Osteocyte (in vitro differentiated cells): ENCODE measurements around the gene CASP8. TPM values are rescaled to one million over a fixed set of nuclear protein-coding genes. Genes with fewer than 3 reads are reported as not detected.

Source experiments
- DNase-seq: peaks from one replicate; pipeline ENCODE4 v3.0.0; 2021; ENCODE audit warnings: mixed read lengths; ENCODE audit not compliant: unreplicated experiment; ENCODE audit errors: extremely low spot score
- H3K27ac Mint-ChIP-seq: one replicate; pipeline ENCODE4 v1.8.0; 2021; ENCODE audit warnings: mild to moderate bottlenecking, mixed read lengths; ENCODE audit not compliant: unreplicated experiment
- H3K27me3 Mint-ChIP-seq: one replicate; pipeline ENCODE4 v1.8.0; 2021; ENCODE audit warnings: mixed read lengths; ENCODE audit not compliant: unreplicated experiment
- H3K36me3 Mint-ChIP-seq: one replicate; pipeline ENCODE4 v1.8.0; 2021; ENCODE audit warnings: mixed read lengths; ENCODE audit not compliant: unreplicated experiment
- H3K4me1 Mint-ChIP-seq: one replicate; pipeline ENCODE4 v1.8.0; 2021; ENCODE audit warnings: mixed read lengths; ENCODE audit not compliant: unreplicated experiment
- H3K4me3 Mint-ChIP-seq: one replicate; pipeline ENCODE4 v1.8.0; 2021; ENCODE audit warnings: mild to moderate bottlenecking, moderate library complexity, mixed read lengths; ENCODE audit not compliant: unreplicated experiment
- H3K9me3 Mint-ChIP-seq: one replicate; pipeline ENCODE4 v1.8.0; 2021; ENCODE audit warnings: mixed read lengths; ENCODE audit not compliant: unreplicated experiment
- CTCF ChIP-seq: fragments of 200-600 bp; sonication (generic); IDR thresholded peaks from 2 replicates; pipeline ENCODE4 v1.5.0; 2021; ENCODE audit warnings: antibody characterized with exemption, mild to moderate bottlenecking, moderate library complexity
- total RNA-seq: library from RNA; stranded (reverse); gene quantifications from 2 replicates; pipeline ENCODE4 v1.2.1, GENCODE V29; 2021

CASP8 gene
- total RNA-seq, 1 donor from 2014 or later = 11.4 TPM

GRCh38 chr2:201220102-201220570, 40.2 kb upstream of the CASP8 start:
- Mint-ChIP-seq H3K27ac (no peak overlapping the region), H3K4me3 (no peak overlapping the region), H3K27me3 (peaks cover 7% of the 10 kb centered on the region), H3K9me3 (no peaks in the 10 kb centered on the region), H3K36me3 (no peaks in the 10 kb centered on the region), H3K4me1 (no peaks in the 10 kb centered on the region)
- no peak for TF ChIP-seq CTCF
- no peak for DNase-seq

- no peaks in the 10 kb centered on the region for H3K4me1 Mint-ChIP-seq
These were observed 37.0 kb upstream of the CASP8 start for GRCh38 chr2:201223089-201224073.

GRCh38 chr2:201228271-201228911, 31.9 kb upstream of the CASP8 start:
- peaks cover 12% of the 10 kb centered on the region for H3K27me3 Mint-ChIP-seq
- no peaks in the 10 kb centered on the region for H3K36me3 Mint-ChIP-seq
- H3K9me3 Mint-ChIP-seq = no peaks in the 10 kb centered on the region
- H3K4me3 Mint-ChIP-seq = no peak overlapping the region
- H3K27ac Mint-ChIP-seq = no peak overlapping the region
- no peak for TF ChIP-seq CTCF
- peaks cover 13% of the 10 kb centered on the region for H3K4me1 Mint-ChIP-seq
- DNase-seq = no peak

More at GRCh38 chr2:201223089-201224073, 37.0 kb upstream of the CASP8 start:
- DNase-seq = no peak
- H3K27me3 Mint-ChIP-seq = peaks cover 14% of the 10 kb centered on the region
- H3K9me3 Mint-ChIP-seq = no peaks in the 10 kb centered on the region
- TF ChIP-seq CTCF = no peak
- no peak overlapping the region for H3K4me3 Mint-ChIP-seq
- no peak overlapping the region for H3K27ac Mint-ChIP-seq
- H3K36me3 Mint-ChIP-seq = no peaks in the 10 kb centered on the region

- no peak for DNase-seq
- Mint-ChIP-seq H3K27ac (no peak overlapping the region), H3K4me1 (peaks cover 14% of the 10 kb centered on the region), H3K9me3 (no peaks in the 10 kb centered on the region), H3K27me3 (peaks cover 11% of the 10 kb centered on the region), H3K4me3 (no peak overlapping the region), H3K36me3 (no peaks in the 10 kb centered on the region)
- TF ChIP-seq CTCF = no peak
These were observed 31.4 kb upstream of the CASP8 start for GRCh38 chr2:201228912-201229290.
